ENCODE measurements around the gene CGREF1.

- TF ChIP-seq CTCF (IDR thresholded peaks at IDR 0.05; ENCODE audit: extremely low read depth in 1 of 2, insufficient read depth in 1 of 2, low read depth in 1 of 2, low read length in 2 of 2) (no peak), EZH2 (IDR thresholded peaks at IDR 0.05; ENCODE audit: borderline replicate concordance, low read depth, low read length, severe bottlenecking) (no peak), JUN (IDR thresholded peaks at IDR 0.05; ENCODE audit: borderline replicate concordance, insufficient read depth, insufficient read length, low read depth) (no peak), POLR2AphosphoS5 (IDR thresholded peaks at IDR 0.05; ENCODE audit: insufficient read depth, low read depth, low read length) (no peak), POLR2A (IDR thresholded peaks at IDR 0.05; ENCODE audit: low read depth, low read length) (no peak), FOS (IDR thresholded peaks at IDR 0.05; ENCODE audit: borderline replicate concordance, insufficient read depth, low read length) (no peak), MAX (IDR thresholded peaks at IDR 0.05; ENCODE audit: insufficient read depth, insufficient read length) (no peak), MYC (IDR thresholded peaks at IDR 0.05; ENCODE audit: low read depth, low read length) (no peak), GATA2 (IDR thresholded peaks at IDR 0.05; ENCODE audit: insufficient read depth, insufficient read length, low read depth, low read length) (no peak)
Observed at GRCh38 chr2:27096748-27097297, 22.1 kb downstream of the CGREF1 start.

Measured in endothelial cell of umbilical vein (primary cell).